Measurements from ENCODE around the gene FMNL2. TPM values are rescaled to one million over a fixed set of nuclear protein-coding genes. Genes with fewer than 3 reads are reported as not detected.

FMNL2 gene
- polyA plus RNA-seq, 1 donor from 2014 or later: 86.5 TPM

GRCh38 chr2:152582081-152582480 lies 247.1 kb downstream of the FMNL2 start:
- no peak overlapping the region for H3K9ac ChIP-seq (ENCODE audit: low read length)
- H3K27ac ChIP-seq (ENCODE audit: low read length): no peak overlapping the region
- H3K4me3 ChIP-seq (ENCODE audit: low read length): no peak overlapping the region
- no peaks in the 10 kb centered on the region for H3K9me2 ChIP-seq (ENCODE audit: insufficient read depth, low read length)
- H3K36me3 ChIP-seq (ENCODE audit: insufficient read depth, low read length): no peaks in the 10 kb centered on the region
- H4K20me1 ChIP-seq (ENCODE audit: insufficient read depth): no peaks in the 10 kb centered on the region
- no peak overlapping the region for H2AFZ ChIP-seq (ENCODE audit: low read depth, low read length)
- H3K27me3 ChIP-seq (ENCODE audit: insufficient read depth, low read depth, low read length): no peaks in the 10 kb centered on the region
- no peaks in the 10 kb centered on the region for H3K9me3 ChIP-seq (ENCODE audit: low read length)
- no peak for TF ChIP-seq EZH2 (IDR thresholded peaks at IDR 0.05; ENCODE audit: borderline replicate concordance, insufficient read depth, low read length, poor library complexity, severe bottlenecking)
- no peak for TF ChIP-seq RAD21 (conservative IDR thresholded peaks at IDR 0.05)
- TF ChIP-seq MXI1 (conservative IDR thresholded peaks at IDR 0.05; ENCODE audit: poor library complexity, severe bottlenecking): no peak
- no peak for TF ChIP-seq REST (IDR thresholded peaks at IDR 0.05; ENCODE audit: borderline replicate concordance)
- TF ChIP-seq CTCF (IDR thresholded peaks at IDR 0.05; ENCODE audit: poor library complexity, severe bottlenecking): no peak
- no peak for TF ChIP-seq SMC3 (conservative IDR thresholded peaks at IDR 0.05; ENCODE audit: poor library complexity)
- TF ChIP-seq TAF1 (IDR thresholded peaks at IDR 0.05; ENCODE audit: low read depth): no peak
- no peak for TF ChIP-seq POLR2AphosphoS5 (IDR thresholded peaks at IDR 0.05)
- TF ChIP-seq EP300 (conservative IDR thresholded peaks at IDR 0.05; ENCODE audit: poor library complexity, severe bottlenecking): no peak
- H3F3A ChIP-seq (ENCODE audit: insufficient read depth, low read length, poor library complexity, severe bottlenecking): no peaks in the 10 kb centered on the region
- H3K4me2 ChIP-seq (ENCODE audit: low read length): no peak overlapping the region
- H3K79me2 ChIP-seq (replicated peaks; ENCODE audit: insufficient read depth, low read length): no peaks in the 10 kb centered on the region

GRCh38 chr2:152583512-152584229 lies 248.7 kb downstream of the FMNL2 start:
- no peaks in the 10 kb centered on the region for H3K9me3 ChIP-seq (ENCODE audit: low read length)
- no peak overlapping the region for H3K4me3 ChIP-seq (ENCODE audit: low read length)
- no peak overlapping the region for H2AFZ ChIP-seq (ENCODE audit: low read depth, low read length)
- TF ChIP-seq POLR2AphosphoS5 (IDR thresholded peaks at IDR 0.05) (no peak), EZH2 (IDR thresholded peaks at IDR 0.05; ENCODE audit: borderline replicate concordance, insufficient read depth, low read length, poor library complexity, severe bottlenecking) (no peak), EP300 (conservative IDR thresholded peaks at IDR 0.05; ENCODE audit: poor library complexity, severe bottlenecking) (no peak), TAF1 (IDR thresholded peaks at IDR 0.05; ENCODE audit: low read depth) (no peak), REST (IDR thresholded peaks at IDR 0.05; ENCODE audit: borderline replicate concordance) (no peak), RAD21 (conservative IDR thresholded peaks at IDR 0.05) (no peak), SMC3 (conservative IDR thresholded peaks at IDR 0.05; ENCODE audit: poor library complexity) (no peak), CTCF (IDR thresholded peaks at IDR 0.05; ENCODE audit: poor library complexity, severe bottlenecking) (no peak), MXI1 (conservative IDR thresholded peaks at IDR 0.05; ENCODE audit: poor library complexity, severe bottlenecking) (no peak)
- H3K9ac ChIP-seq (ENCODE audit: low read length): no peak overlapping the region
- H3K36me3 ChIP-seq (ENCODE audit: insufficient read depth, low read length): no peaks in the 10 kb centered on the region
- H3F3A ChIP-seq (ENCODE audit: insufficient read depth, low read length, poor library complexity, severe bottlenecking): no peaks in the 10 kb centered on the region
- H3K4me2 ChIP-seq (ENCODE audit: low read length): no peak overlapping the region
- no peaks in the 10 kb centered on the region for H3K9me2 ChIP-seq (ENCODE audit: insufficient read depth, low read length)
- H3K27me3 ChIP-seq (ENCODE audit: insufficient read depth, low read depth, low read length): no peaks in the 10 kb centered on the region
- no peaks in the 10 kb centered on the region for H3K79me2 ChIP-seq (replicated peaks; ENCODE audit: insufficient read depth, low read length)
- no peaks in the 10 kb centered on the region for H4K20me1 ChIP-seq (ENCODE audit: insufficient read depth)
- H3K27ac ChIP-seq (ENCODE audit: low read length): no peak overlapping the region
